HepG2 (cell line): ENCODE data around the gene CTAG1A. TPM values are rescaled to one million over a fixed set of nuclear protein-coding genes. Genes with fewer than 3 reads are reported as not detected.

Experiments used
- ATAC-seq: fragments of 200-7000 bp; cut with Tn5 transposase; 3 replicates; pipeline ENCODE4 v1.9.1; 2020; ENCODE audit warnings: mild to moderate bottlenecking, moderate library complexity
- BruUV-seq: library from RNA; stranded (reverse); fragments of 400-500 nt; replicated peaks from 2 replicates; lab custom pipeline; 2021; lab: Mats Ljungman, UMichigan
- CTCF ChIA-PET: fragments of 300-600 bp; formaldehyde crosslinking; extraction: SDS; loops from one replicate; lab custom pipeline; 2021; ENCODE audit warnings: low total read pairs, inconsistent platforms, low intra/inter-chr PET ratio; lab: Yijun Ruan, JAX
- POLR2A ChIA-PET: fragments of 350-600 bp; sonication (Branson Sonifier 250); formaldehyde crosslinking; loops from one replicate; lab custom pipeline; 2020; ENCODE audit warnings: antibody characterized with exemption, inconsistent platforms; lab: Yijun Ruan, JAX
- DNase-seq: peaks from one replicate; pipeline ENCODE4 v3.0.0-alpha.2; 2015; ENCODE audit warnings: low spot score
- FAIRE-seq: peaks from 3 replicates; lab custom pipeline; 2011; peaks lifted over from hg19 to GRCh38; lab: Jason Lieb, UNC
- H2AFZ ChIP-seq: one replicate; pipeline ENCODE4 v1.6.1; 2011; ENCODE audit warnings: low read length, inconsistent platforms
- H3K27ac ChIP-seq: fragments of 300-600 bp; 3 replicates; pipeline ENCODE4 v1.8.0; 2011; ENCODE audit warnings: mixed run types, mild to moderate bottlenecking, mixed read lengths, low read length, inconsistent platforms; ENCODE audit not compliant: insufficient read depth; ENCODE audit errors: extremely low read length
- H3K27me3 ChIP-seq, 2 experiments: fragments of 200-600 bp in 1 of 2; 2 replicates in 1 of 2; 3 replicates in 1 of 2; pipeline versions ENCODE4 v1.6.0 to v1.8.0; 2011; ENCODE audit warnings: low read length in 2 of 2, mild to moderate bottlenecking in 2 of 2, moderate library complexity in 2 of 2, inconsistent platforms in 1 of 2; ENCODE audit not compliant: insufficient read depth in 2 of 2, control insufficient read depth in 1 of 2
- H3K36me3 ChIP-seq, 2 experiments: fragments of 200-600 bp in 1 of 2; replicated peaks in 1 of 2; 2 replicates in 1 of 2; 3 replicates in 1 of 2; pipeline versions ENCODE4 v1.5.1 to v1.8.0; 2011; ENCODE audit warnings: low read length in 2 of 2, inconsistent platforms in 1 of 2; ENCODE audit not compliant: insufficient read depth in 2 of 2, control insufficient read depth in 1 of 2
- H3K4me1 ChIP-seq: 2 replicates; pipeline ENCODE4 v1.5.1; 2012; ENCODE audit warnings: low read length, inconsistent platforms; ENCODE audit not compliant: insufficient read depth
- H3K4me2 ChIP-seq: 2 replicates; pipeline ENCODE4 v1.6.0; 2011; ENCODE audit warnings: low read depth, low read length, inconsistent platforms
- H3K4me3 ChIP-seq, 3 experiments: fragments of 200-600 bp in 1 of 3; sonication (generic), shearing (Covaris generic) in 1 of 3; replicated peaks in 1 of 3; 2 replicates each; pipeline ENCODE4 v1.5.1; 2011 to 2016; ENCODE audit warnings: low read length in 3 of 3, inconsistent platforms in 2 of 3, low read depth in 2 of 3, mild to moderate bottlenecking in 2 of 3, control low read depth in 1 of 3, mixed read lengths in 1 of 3; ENCODE audit not compliant: insufficient read depth in 1 of 3
- H3K79me2 ChIP-seq: one replicate; pipeline ENCODE4 v1.6.1; 2011; ENCODE audit warnings: low read length, inconsistent platforms; ENCODE audit not compliant: insufficient read depth
- H3K9ac ChIP-seq: 2 replicates; pipeline ENCODE4 v1.6.0; 2011; ENCODE audit warnings: mild to moderate bottlenecking, low read depth, low read length, inconsistent platforms; ENCODE audit not compliant: insufficient read depth
- H3K9me3 ChIP-seq: 2 replicates; pipeline ENCODE4 v1.5.1; 2012; ENCODE audit warnings: mild to moderate bottlenecking, low read length
- H4K20me1 ChIP-seq: 2 replicates; pipeline ENCODE4 v1.6.0; 2011; ENCODE audit warnings: inconsistent platforms, mild to moderate bottlenecking, low read length, moderate library complexity; ENCODE audit not compliant: insufficient read depth
- ATAD3A ChIP-seq: sonication (generic); formaldehyde crosslinking; IDR thresholded peaks from 2 replicates; pipeline ENCODE4 v1.4.0; 2020; ENCODE audit warnings: missing genetic modification reagents
- KDM2A ChIP-seq: sonication (generic); formaldehyde crosslinking; IDR thresholded peaks from 2 replicates; pipeline ENCODE4 v1.4.0; 2020; ENCODE audit warnings: low read depth, missing genetic modification reagents, borderline replicate concordance
- SMYD3 ChIP-seq: sonication (generic); formaldehyde crosslinking; IDR thresholded peaks from 2 replicates; pipeline ENCODE4 v1.8.1; 2023; ENCODE audit warnings: mild to moderate bottlenecking, missing genetic modification reagents
- SP140L ChIP-seq: sonication (generic); formaldehyde crosslinking; IDR thresholded peaks from 2 replicates; pipeline ENCODE4 v1.4.0; 2020; ENCODE audit warnings: missing genetic modification reagents, borderline replicate concordance
- SP5 ChIP-seq: IDR thresholded peaks from 2 replicates; pipeline ENCODE4 v1.6.1; 2016; ENCODE audit warnings: low read depth, borderline replicate concordance
- ZNF335 ChIP-seq: sonication (generic); formaldehyde crosslinking; IDR thresholded peaks from 2 replicates; pipeline ENCODE4 v1.4.0; 2020; ENCODE audit warnings: missing genetic modification reagents
- whole genome bisulfite sequencing: methylation state at CpG from one replicate; pipeline ENCODE4 v1.1.6; 2017; ENCODE audit warnings: low lambda C conversion rate; 5-methylcytosine and 5-hydroxymethylcytosine counted together
- in situ Hi-C: cut with HindIII; loops from 2 replicates; pipeline ENCODE4 v1.10.0; 2017; ENCODE audit warnings: low pct_unique_long_range_greater_than_20kb; ENCODE audit not compliant: extremely low pct_ligation_motif_present
- intact Hi-C: fragments of 100-400 bp; cut with micrococcal nuclease; formaldehyde crosslinking; loops from one replicate; pipeline ENCODE4 v1.10.0; 2022; ENCODE audit not compliant: unreplicated experiment
- polyA plus RNA-seq, 8 experiments: library from polyadenylated mRNA; depleted of rRNA in 3 of 8; stranded (reverse) in 7 of 8; unstranded in 1 of 8; fragments of >200 nt; fragmentation: Illumina TruSeq in 4 of 8; extraction: Trizol in 4 of 8; gene quantifications; 2 replicates each; pipeline versions ENCODE4 v1.2.1 to v1.2.3, GENCODE V29; 2011 to 2016; ENCODE audit warnings: low read depth in 4 of 8, missing spikeins in 1 of 8, mixed read lengths in 1 of 8; ENCODE audit not compliant: insufficient read depth in 1 of 8
- total RNA-seq, 5 experiments: library from RNA; depleted of rRNA; stranded (reverse); fragments of >200 nt; fragmentation: Illumina TruSeq; extraction: Trizol; gene quantifications; 2 replicates each; pipeline ENCODE4 v1.2.3, GENCODE V29; 2016; ENCODE audit warnings: low read depth in 1 of 5
- TF ChIP-seq, protein P1 (sequence below): IDR thresholded peaks from 2 replicates; pipeline ENCODE4 v1.6.1; 2016; ENCODE audit warnings: low read depth, borderline replicate concordance
- TF ChIP-seq, protein P2 (sequence below): sonication (generic); formaldehyde crosslinking; IDR thresholded peaks from 2 replicates; pipeline ENCODE4 v1.8.1; 2022; ENCODE audit warnings: mild to moderate bottlenecking, missing genetic modification reagents

The CTAG1A gene
- total and polyA plus RNA-seq, 2 of the 13 experiments (the other 11 are each of a cell fraction or from before 2014, with no cell fraction given) = not detected

DNA sequence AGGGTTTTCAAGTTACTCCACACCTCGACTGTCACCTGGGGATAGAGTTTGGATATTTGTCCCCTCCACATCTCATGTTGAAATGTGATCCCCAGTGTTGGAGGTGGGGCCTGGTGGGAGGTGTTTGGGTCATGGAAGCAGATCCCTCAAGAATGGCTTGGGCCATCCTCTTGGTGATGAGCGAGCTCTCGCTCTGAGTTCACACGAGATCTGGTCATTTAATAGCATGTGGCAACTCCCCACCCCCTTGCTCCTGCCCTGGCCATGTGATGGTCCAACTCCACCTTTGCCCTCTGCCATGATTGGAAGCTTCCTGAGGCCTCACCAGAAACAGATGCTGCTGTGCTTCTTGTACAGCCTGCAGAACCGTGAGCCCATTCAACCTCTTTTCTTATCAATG lies 8.3 kb downstream of the CTAG1A start:
- Histone ChIP-seq H3K27me3 (0 out of 5 replicates have a peak, but pooled peaks cover 0 to 6% of the 10 kb centered on the region in 2 experiments), H2AFZ (no peak overlapping the region), H4K20me1 (no peaks in the 10 kb centered on the region), H3K9me3 (no peaks in the 10 kb centered on the region), H3K4me1 (no peaks in the 10 kb centered on the region), H3K79me2 (no peaks in the 10 kb centered on the region), H3K9ac (no peak overlapping the region), H3K4me3 (no peak overlapping the region), H3K27ac (no peak overlapping the region), H3K36me3 (no peaks in the 10 kb centered on the region), H3K4me2 (no peak overlapping the region)
- ChIA-PET CTCF (no interaction called here), POLR2A (no interaction called here)
- TF ChIP-seq KDM2A (CRISPR knock-in tag) (no peak), SP5 (no peak), ZNF335 (CRISPR knock-in tag) (no peak), SP140L (CRISPR knock-in tag) (no peak)
- DNase-seq = no peak
- no peak for ATAC-seq
- in situ Hi-C loops = loop anchor here (25.0 kb wide), 1 partner anchor 244 kb away; the partner anchor contains the start of gene SMIM9
- FAIRE-seq = no peak
- intact Hi-C loops = no loop called here
- 0% methylated on average over 1 of the region's 5 CpGs for WGBS
- no TSS peak for BruUV-seq

DNA sequence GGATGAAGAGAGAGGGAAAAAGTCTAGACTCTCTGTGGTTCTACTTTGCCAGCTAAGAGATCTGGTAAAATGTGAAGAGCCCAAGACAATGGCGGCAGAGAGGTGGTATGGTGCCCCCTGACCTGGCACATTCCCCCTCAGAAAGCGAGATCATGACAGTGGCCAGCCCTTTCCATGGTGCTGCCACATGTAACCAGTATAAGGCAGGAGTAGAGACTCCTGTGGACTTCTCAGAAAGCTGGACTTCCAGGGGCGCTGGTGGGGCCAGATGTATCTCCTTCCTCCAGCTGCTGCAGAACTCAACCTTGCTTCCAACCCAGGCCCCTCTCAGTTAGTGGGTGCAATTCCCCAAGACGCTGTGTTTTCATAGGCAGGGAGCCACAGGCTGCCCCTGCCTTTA lies 9.6 kb downstream of the CTAG1A start:
- no peak for DNase-seq
- Histone ChIP-seq H3K4me1 (no peaks in the 10 kb centered on the region), H3K27me3 (0 out of 5 replicates have a peak, but pooled peaks cover 0 to 6% of the 10 kb centered on the region in 2 experiments), H3K27ac (no peak overlapping the region)
- POLR2A ChIA-PET = no interaction called here
- no CpG with 5 or more reads among the region's 4 CpGs for WGBS
- in situ Hi-C loops = loop anchor here (25.0 kb wide), 1 partner anchor 243 kb away; the partner anchor contains the start of gene SMIM9
- TF ChIP-seq SMYD3 (CRISPR knock-in tag) = no peak
- TF ChIP-seq ATAD3A = no peak
- TF ChIP-seq, protein P1, sequence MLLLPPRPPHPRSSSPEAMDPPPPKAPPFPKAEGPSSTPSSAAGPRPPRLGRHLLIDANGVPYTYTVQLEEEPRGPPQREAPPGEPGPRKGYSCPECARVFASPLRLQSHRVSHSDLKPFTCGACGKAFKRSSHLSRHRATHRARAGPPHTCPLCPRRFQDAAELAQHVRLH (CRISPR knock-in tag) = no peak
- TF ChIP-seq, protein P2, sequence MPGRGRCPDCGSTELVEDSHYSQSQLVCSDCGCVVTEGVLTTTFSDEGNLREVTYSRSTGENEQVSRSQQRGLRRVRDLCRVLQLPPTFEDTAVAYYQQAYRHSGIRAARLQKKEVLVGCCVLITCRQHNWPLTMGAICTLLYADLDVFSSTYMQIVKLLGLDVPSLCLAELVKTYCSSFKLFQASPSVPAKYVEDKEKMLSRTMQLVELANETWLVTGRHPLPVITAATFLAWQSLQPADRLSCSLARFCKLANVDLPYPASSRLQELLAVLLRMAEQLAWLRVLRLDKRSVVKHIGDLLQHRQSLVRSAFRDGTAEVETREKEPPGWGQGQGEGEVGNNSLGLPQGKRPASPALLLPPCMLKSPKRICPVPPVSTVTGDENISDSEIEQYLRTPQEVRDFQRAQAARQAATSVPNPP = no peak
- TF ChIP-seq, all 625 proteins: peak for 0
- ATAC-seq (no peak), FAIRE-seq (no peak)
- H3K36me3 ChIP-seq = no peaks in the 10 kb centered on the region
- no peak overlapping the region for H3K4me3 ChIP-seq
- intact Hi-C loops = no loop called here
- no TSS peak for BruUV-seq
- H3K9me3 ChIP-seq = no peaks in the 10 kb centered on the region
- CTCF ChIA-PET = no interaction called here
- no peak overlapping the region for H2AFZ ChIP-seq
- no peaks in the 10 kb centered on the region for H4K20me1 ChIP-seq
- H3K79me2 ChIP-seq = no peaks in the 10 kb centered on the region
- H3K9ac ChIP-seq = no peak overlapping the region
- no peak overlapping the region for H3K4me2 ChIP-seq
